PC-3 (cell line): Measurements from ENCODE around the gene EIPR1. TPM values are rescaled to one million over a fixed set of nuclear protein-coding genes. Genes with fewer than 3 reads are reported as not detected.

Experiments used
- ATAC-seq: fragments of 200-7000 bp; cut with Tn5 transposase; 2 replicates; pipeline ENCODE4 v1.9.1; 2020; ENCODE audit warnings: mild to moderate bottlenecking, moderate library complexity
- BruUV-seq: library from RNA; stranded (reverse); fragments of 400-500 nt; replicated peaks from 2 replicates; lab custom pipeline; 2021; lab: Mats Ljungman, UMichigan
- CTCF ChIA-PET: fragments of 300-600 bp; sonication (Branson Sonifier 250); formaldehyde crosslinking; loops from one replicate; lab custom pipeline; 2022; ENCODE audit warnings: antibody characterized with exemption; lab: Charles Lee
- POLR2A ChIA-PET: fragments of 300-600 bp; sonication (Branson Sonifier 250); formaldehyde crosslinking; loops from one replicate; lab custom pipeline; 2022; ENCODE audit warnings: antibody characterized with exemption; ENCODE audit not compliant: unreplicated experiment; lab: Charles Lee
- DNase-seq: peaks from one replicate; pipeline ENCODE4 v3.0.0-alpha.2; 2015
- H2AFZ ChIP-seq: fragments of 300-600 bp; sonication (generic); 2 replicates; pipeline ENCODE4 v1.6.0; 2016; ENCODE audit warnings: antibody characterized with exemption, low read length
- H3F3A ChIP-seq: fragments of 300-600 bp; sonication (generic); one replicate; pipeline ENCODE4 v1.6.0; 2017; ENCODE audit warnings: antibody characterized with exemption, low read length, control low read depth, mild to moderate bottlenecking; ENCODE audit not compliant: unreplicated experiment
- H3K27ac ChIP-seq: fragments of 300-600 bp; sonication (generic); 2 replicates; pipeline ENCODE4 v1.5.1; 2016; ENCODE audit warnings: mild to moderate bottlenecking, low read length
- H3K27me3 ChIP-seq: fragments of 300-600 bp; sonication (generic); 2 replicates; pipeline ENCODE4 v1.6.1; 2016; ENCODE audit warnings: low read length, mixed read lengths
- H3K36me3 ChIP-seq: fragments of 300-600 bp; sonication (generic); 2 replicates; pipeline ENCODE4 v1.6.1; 2016; ENCODE audit warnings: low read depth, mixed run types, low read length, mixed read lengths
- H3K4me1 ChIP-seq: fragments of 300-600 bp; sonication (generic); 2 replicates; pipeline ENCODE4 v1.5.1; 2016; ENCODE audit warnings: low read length; ENCODE audit not compliant: insufficient read depth
- H3K4me2 ChIP-seq: fragments of 300-600 bp; sonication (generic); 2 replicates; pipeline ENCODE4 v1.6.0; 2016; ENCODE audit warnings: low read length
- H3K4me3 ChIP-seq: fragments of 300-600 bp; sonication (generic); 2 replicates; pipeline ENCODE4 v1.5.1; 2016; ENCODE audit warnings: mild to moderate bottlenecking, low read length, mixed read lengths
- H3K79me2 ChIP-seq: fragments of 300-600 bp; sonication (generic); 2 replicates; pipeline ENCODE4 v1.6.1; 2017; ENCODE audit warnings: low read length, mixed read lengths
- H3K9ac ChIP-seq: fragments of 300-600 bp; sonication (generic); 2 replicates; pipeline ENCODE4 v1.6.0; 2016; ENCODE audit warnings: mild to moderate bottlenecking, low read length
- H3K9me2 ChIP-seq: fragments of 300-600 bp; sonication (generic); replicated peaks from 2 replicates; pipeline ENCODE4 v1.6.1; 2016; ENCODE audit warnings: mixed run types, low read length, mixed read lengths
- H3K9me3 ChIP-seq: fragments of 300-600 bp; sonication (generic); 2 replicates; pipeline ENCODE4 v1.6.1; 2016; ENCODE audit warnings: low read length, mixed read lengths
- H4K20me1 ChIP-seq: fragments of 300-600 bp; sonication (generic); 2 replicates; pipeline ENCODE4 v1.6.1; 2016; ENCODE audit warnings: low read length, mixed read lengths
- CTCF ChIP-seq: fragments of 300-600 bp; sonication (generic); conservative IDR thresholded peaks from 2 replicates; pipeline ENCODE4 v1.5.1; 2017; ENCODE audit warnings: antibody characterized with exemption, low read depth, mild to moderate bottlenecking, low read length
- EZH2 ChIP-seq: fragments of 300-600 bp; sonication (generic); IDR thresholded peaks from one replicate; pipeline ENCODE4 v1.6.1; 2017; ENCODE audit warnings: antibody characterized with exemption, mild to moderate bottlenecking, low read length; ENCODE audit not compliant: unreplicated experiment
- EZH2phosphoT487 ChIP-seq: fragments of 300-600 bp; sonication (generic); IDR thresholded peaks from 2 replicates; pipeline ENCODE4 v1.6.1; 2018; ENCODE audit warnings: mild to moderate bottlenecking, antibody characterized with exemption, low read length, borderline replicate concordance
- intact Hi-C: fragments of 100-400 bp; cut with micrococcal nuclease; formaldehyde crosslinking; loops from 2 replicates; pipeline ENCODE4 v1.9.0; 2023
- total RNA-seq: library from RNA; depleted of rRNA; stranded (reverse); fragments of >200 nt; gene quantifications from 2 replicates; pipeline ENCODE4 v1.2.3, GENCODE V29; 2014

The EIPR1 gene
- total RNA-seq, 1 experiment from 2014 or later, result 90.1 TPM

GRCh38 chr2:3174626-3175567 is 202.7 kb downstream of the EIPR1 start:
- Histone ChIP-seq H3K9me3 (no peaks in the 10 kb centered on the region), H3K9me2 (no peaks in the 10 kb centered on the region), H3K4me2 (no peak overlapping the region), H3K4me3 (no peak overlapping the region), H3K27me3 (no peaks in the 10 kb centered on the region), H3K36me3 (no peaks in the 10 kb centered on the region), H3K9ac (no peak overlapping the region), H3K79me2 (no peaks in the 10 kb centered on the region), H3F3A (no peaks in the 10 kb centered on the region), H3K27ac (no peak overlapping the region), H3K4me1 (no peaks in the 10 kb centered on the region), H2AFZ (no peak overlapping the region), H4K20me1 (no peaks in the 10 kb centered on the region)
- DNase-seq, result no peak
- BruUV-seq, result no TSS peak
- ChIA-PET POLR2A (no interaction called here), CTCF (no interaction called here)
- intact Hi-C loops, result no loop called here
- no peak for ATAC-seq
- TF ChIP-seq EZH2phosphoT487 (no peak), CTCF (no peak), EZH2 (no peak)

- Histone ChIP-seq H4K20me1 (no peaks in the 10 kb centered on the region), H2AFZ (no peak overlapping the region), H3K9me3 (no peaks in the 10 kb centered on the region), H3K36me3 (no peaks in the 10 kb centered on the region), H3K79me2 (no peaks in the 10 kb centered on the region), H3K4me3 (no peak overlapping the region), H3K4me1 (peaks cover 15% of the 10 kb centered on the region), H3F3A (no peaks in the 10 kb centered on the region), H3K27me3 (no peaks in the 10 kb centered on the region), H3K27ac (no peak overlapping the region), H3K4me2 (no peak overlapping the region), H3K9me2 (no peaks in the 10 kb centered on the region), H3K9ac (no peak overlapping the region)
- DNase-seq (no peak), ATAC-seq (no peak)
- POLR2A ChIA-PET, result no interaction called here
- TF ChIP-seq EZH2phosphoT487, result no peak
- BruUV-seq, result no TSS peak
- CTCF ChIA-PET, result no interaction called here
- intact Hi-C loops, result no loop called here
Observed at GRCh38 chr2:3173031-3173430, 204.6 kb downstream of the EIPR1 start.

- ATAC-seq (no peak), DNase-seq (no peak)
- peaks cover 16% of the 10 kb centered on the region for H3K4me1 ChIP-seq
- intact Hi-C loops, result no loop called here
- BruUV-seq, result no TSS peak
- H3K4me2 ChIP-seq, result no peak overlapping the region
- H3K9me2 ChIP-seq, result no peaks in the 10 kb centered on the region
- H3K79me2 ChIP-seq, result no peaks in the 10 kb centered on the region
- H3K27me3 ChIP-seq, result no peaks in the 10 kb centered on the region
- no peak overlapping the region for H3K9ac ChIP-seq
- H3F3A ChIP-seq, result no peaks in the 10 kb centered on the region
- ChIA-PET CTCF (no interaction called here), POLR2A (no interaction called here)
- TF ChIP-seq EZH2 (no peak), CTCF (no peak), EZH2phosphoT487 (no peak)
- no peak overlapping the region for H3K4me3 ChIP-seq
- no peaks in the 10 kb centered on the region for H3K9me3 ChIP-seq
- H2AFZ ChIP-seq, result no peak overlapping the region
- H4K20me1 ChIP-seq, result no peaks in the 10 kb centered on the region
- H3K27ac ChIP-seq, result no peak overlapping the region
- no peaks in the 10 kb centered on the region for H3K36me3 ChIP-seq
Observed at GRCh38 chr2:3172265-3172935, 205.2 kb downstream of the EIPR1 start.
